GM15510 (cell line): ENCODE results near the gene PHKA2.

Experiments
- POLR2A ChIP-seq: IDR thresholded peaks from 3 replicates; pipeline ENCODE4 v1.6.1; 2011; ENCODE audit warnings: borderline replicate concordance; ENCODE audit not compliant: insufficient read length; ENCODE audit errors: extremely low read depth

Gene PHKA2

GRCh38 chrX:18983666-18984380, at the start of gene PHKA2:
Gene PHKA2, minus strand, starts transcription at chrX:18984114. Its CDS starts 182 bp downstream, at chrX:18983932.
- no peak for TF ChIP-seq POLR2A

- no peak for TF ChIP-seq POLR2A
Measured at GRCh38 chrX:19030805-19031204, 46.9 kb upstream of the PHKA2 start.

GRCh38 chrX:19028560-19028959, 44.6 kb upstream of the PHKA2 start:
- TF ChIP-seq POLR2A, result no peak

- TF ChIP-seq POLR2A, result no peak
Measured at GRCh38 chrX:19024366-19024765, 40.5 kb upstream of the PHKA2 start.

GRCh38 chrX:19019996-19020395, 36.1 kb upstream of the PHKA2 start:
- TF ChIP-seq POLR2A, result no peak

GRCh38 chrX:19017271-19017670, 33.4 kb upstream of the PHKA2 start:
- TF ChIP-seq POLR2A, result no peak

GRCh38 chrX:19007868-19008267, 24.0 kb upstream of the PHKA2 start:
- TF ChIP-seq POLR2A, result no peak

GRCh38 chrX:19007011-19007410, 23.1 kb upstream of the PHKA2 start:
- TF ChIP-seq POLR2A, result no peak

- TF ChIP-seq POLR2A, result no peak
Measured at GRCh38 chrX:19005909-19006308, 22.0 kb upstream of the PHKA2 start.

- no peak for TF ChIP-seq POLR2A
Measured at GRCh38 chrX:19003756-19004155, 19.8 kb upstream of the PHKA2 start.

GRCh38 chrX:18998653-18999052, 14.7 kb upstream of the PHKA2 start:
- TF ChIP-seq POLR2A, result no peak

GRCh38 chrX:18997916-18998315, 14.0 kb upstream of the PHKA2 start:
- TF ChIP-seq POLR2A, result no peak

- TF ChIP-seq POLR2A, result no peak
Measured at GRCh38 chrX:18996536-18996935, 12.6 kb upstream of the PHKA2 start.

- no peak for TF ChIP-seq POLR2A
Measured at GRCh38 chrX:18995221-18995620, 11.3 kb upstream of the PHKA2 start.

- no peak for TF ChIP-seq POLR2A
Measured at GRCh38 chrX:18994713-18995112, 10.8 kb upstream of the PHKA2 start.

- no peak for TF ChIP-seq POLR2A
Measured at GRCh38 chrX:18992829-18993228, 8.9 kb upstream of the PHKA2 start.

- TF ChIP-seq POLR2A, result no peak
Measured at GRCh38 chrX:18985186-18985435, 1.2 kb upstream of the PHKA2 start.

GRCh38 chrX:18984381-18985185, 669 bp upstream of the PHKA2 start:
- peak; percentile 76 for TF ChIP-seq POLR2A
